IMR-90 (cell line): ENCODE data around the gene NTM. TPM values are rescaled to one million over a fixed set of nuclear protein-coding genes. Genes with fewer than 3 reads are reported as not detected.

Source experiments
- ATAC-seq: fragments of 200-7000 bp; cut with Tn5 transposase; 2 replicates; pipeline ENCODE4 v1.9.1; 2020; ENCODE audit warnings: low read depth, mild to moderate bottlenecking, moderate library complexity
- BruUV-seq: library from RNA; stranded (reverse); fragments of 400-500 nt; replicated peaks from 2 replicates; lab custom pipeline; 2021; lab: Mats Ljungman, UMichigan
- CTCF ChIA-PET: fragments of 300-600 bp; formaldehyde crosslinking; extraction: SDS; loops from one replicate; lab custom pipeline; 2021; ENCODE audit warnings: antibody characterized with exemption; lab: Yijun Ruan, JAX
- POLR2A ChIA-PET: fragments of 300-600 bp; sonication (Branson Sonifier 250); formaldehyde crosslinking; loops from one replicate; lab custom pipeline; 2022; ENCODE audit warnings: antibody characterized with exemption; ENCODE audit not compliant: unreplicated experiment; lab: Charles Lee
- DNase-seq: peaks from one replicate; pipeline ENCODE4 v3.0.0; 2013
- H2AFZ ChIP-seq: replicated peaks from 2 replicates; pipeline ENCODE3; 2013; ENCODE audit warnings: low read length, mild to moderate bottlenecking; ENCODE audit not compliant: poor library complexity
- H2AK5ac ChIP-seq: 2 replicates; pipeline ENCODE4 v1.6.1; 2013; ENCODE audit warnings: low read depth, low read length, inconsistent platforms
- H2AK9ac ChIP-seq: replicated peaks from 2 replicates; pipeline ENCODE3; 2013; ENCODE audit warnings: mild to moderate bottlenecking, low read depth, low read length, moderate library complexity; ENCODE audit not compliant: poor library complexity
- H2BK120ac ChIP-seq: 2 replicates; pipeline ENCODE4 v1.6.1; 2013; ENCODE audit warnings: low read depth, low read length, inconsistent platforms
- H2BK15ac ChIP-seq: 3 replicates; pipeline ENCODE4 v1.6.1; 2013; ENCODE audit warnings: low read depth, low read length, inconsistent platforms
- H2BK20ac ChIP-seq: 2 replicates; pipeline ENCODE4 v1.6.1; 2013; ENCODE audit warnings: low read depth, mild to moderate bottlenecking, inconsistent platforms, low read length, moderate library complexity
- H2BK5ac ChIP-seq: 2 replicates; pipeline ENCODE4 v1.6.1; 2013; ENCODE audit warnings: mild to moderate bottlenecking, low read depth, low read length, inconsistent platforms; ENCODE audit not compliant: poor library complexity, severe bottlenecking
- H3K14ac ChIP-seq: replicated peaks from 2 replicates; pipeline ENCODE4 v1.6.1; 2013; ENCODE audit warnings: low read depth, low read length, inconsistent platforms
- H3K18ac ChIP-seq: 2 replicates; pipeline ENCODE4 v1.6.1; 2013; ENCODE audit warnings: low read depth, low read length, control low read depth
- H3K23ac ChIP-seq: 2 replicates; pipeline ENCODE4 v1.6.1; 2013; ENCODE audit warnings: low read depth, low read length, inconsistent platforms
- H3K27ac ChIP-seq: 2 replicates; pipeline ENCODE4 v1.5.1; 2013; ENCODE audit warnings: mild to moderate bottlenecking, control low read depth, low read length; ENCODE audit not compliant: insufficient read depth
- H3K27me3 ChIP-seq: 2 replicates; pipeline ENCODE4 v1.6.1; 2013; ENCODE audit warnings: low read length; ENCODE audit not compliant: control insufficient read depth, insufficient read depth
- H3K36me3 ChIP-seq: 2 replicates; pipeline ENCODE4 v1.6.1; 2013; ENCODE audit warnings: low read length, mixed read lengths; ENCODE audit not compliant: control insufficient read depth, insufficient read depth
- H3K4ac ChIP-seq: 2 replicates; pipeline ENCODE4 v1.6.1; 2013; ENCODE audit warnings: low read depth, low read length, inconsistent platforms
- H3K4me1 ChIP-seq: 2 replicates; pipeline ENCODE4 v1.6.1; 2013; ENCODE audit warnings: low read length, mixed read lengths; ENCODE audit not compliant: control insufficient read depth, insufficient read depth
- H3K4me2 ChIP-seq: 2 replicates; pipeline ENCODE4 v1.6.1; 2013; ENCODE audit warnings: low read depth, mild to moderate bottlenecking, control low read depth, low read length, moderate library complexity
- H3K4me3 ChIP-seq: 2 replicates; pipeline ENCODE4 v1.5.1; 2013; ENCODE audit warnings: low read depth, mild to moderate bottlenecking, control low read depth, low read length, moderate library complexity; ENCODE audit not compliant: insufficient read depth
- H3K56ac ChIP-seq: 2 replicates; pipeline ENCODE4 v1.6.1; 2013; ENCODE audit warnings: low read length, inconsistent platforms; ENCODE audit not compliant: insufficient read depth; ENCODE audit errors: extremely low read depth
- H3K79me1 ChIP-seq, 2 experiments: 2 replicates each; pipeline ENCODE4 v1.6.1; 2013; ENCODE audit warnings: low read length in 2 of 2, inconsistent platforms in 1 of 2, low read depth in 1 of 2
- H3K9ac ChIP-seq: 2 replicates; pipeline ENCODE4 v1.6.1; 2013; ENCODE audit warnings: low read depth, low read length, control low read depth
- H3K9me1 ChIP-seq: 2 replicates; pipeline ENCODE4 v1.6.1; 2013; ENCODE audit warnings: low read length, inconsistent platforms; ENCODE audit not compliant: insufficient read depth
- H3K9me3 ChIP-seq: 2 replicates; pipeline ENCODE4 v1.6.1; 2013; ENCODE audit warnings: low read length; ENCODE audit not compliant: control insufficient read depth, insufficient read depth
- H4K20me1 ChIP-seq: 2 replicates; pipeline ENCODE4 v1.6.1; 2013; ENCODE audit warnings: low read length, inconsistent platforms; ENCODE audit not compliant: insufficient read depth
- H4K5ac ChIP-seq: 2 replicates; pipeline ENCODE4 v1.6.1; 2013; ENCODE audit warnings: mild to moderate bottlenecking, low read depth, low read length, control low read depth
- H4K8ac ChIP-seq, 2 experiments: 2 replicates each; pipeline ENCODE4 v1.6.1; 2013; ENCODE audit warnings: low read depth in 2 of 2, low read length in 2 of 2, control low read depth in 1 of 2, inconsistent platforms in 1 of 2
- H4K91ac ChIP-seq: 2 replicates; pipeline ENCODE4 v1.6.1; 2013; ENCODE audit warnings: low read depth, low read length, inconsistent platforms; ENCODE audit not compliant: insufficient read depth
- CEBPB ChIP-seq: IDR thresholded peaks from 2 replicates; pipeline ENCODE4 v1.6.1; 2012; ENCODE audit warnings: low read depth, low read length, improper control_type of control experiment
- WGBS, 2 experiments: methylation state at CpG; one replicate each; pipeline versions ENCODE4 v1.1.5 to v1.1.7; 2013; ENCODE audit warnings: missing lambda C conversion rate in 2 of 2; ENCODE audit not compliant: insufficient read length in 1 of 2; ENCODE audit errors: extremely low coverage in 2 of 2; 5-methylcytosine and 5-hydroxymethylcytosine counted together
- dilution Hi-C: fragments of 300-500 bp; cut with HindIII; formaldehyde crosslinking; loops from one replicate; pipeline ENCODE4 v1.14.3; 2018; ENCODE audit warnings: low sequenced_read_pairs; ENCODE audit not compliant: unreplicated experiment
- in situ Hi-C: fragments of 300-500 bp; cut with MboI; formaldehyde crosslinking; loops from 3 replicates; pipeline ENCODE4 v1.14.3; 2019; ENCODE audit warnings: low sequenced_read_pairs, inconsistent platforms, mixed read lengths
- intact Hi-C: fragments of 100-400 bp; cut with micrococcal nuclease; formaldehyde crosslinking; loops from 2 replicates; pipeline ENCODE4 v1.10.0; 2022
- polyA plus RNA-seq, 3 experiments: library from polyadenylated mRNA; depleted of rRNA; stranded (reverse); fragments of >200 nt; gene quantifications; 2 replicates each; pipeline ENCODE4 v1.2.3, GENCODE V29; 2012; ENCODE audit warnings: low replicate concordance in 1 of 3
- total RNA-seq: library from RNA; depleted of rRNA; stranded (reverse); fragments of >200 nt; gene quantifications from 2 replicates; pipeline ENCODE4 v1.2.3, GENCODE V29; 2012

The NTM gene
- total and polyA plus RNA-seq, 2 of the 4 experiments (the other 2 are of a cell fraction): 19.5 to 25.5 TPM

DNA sequence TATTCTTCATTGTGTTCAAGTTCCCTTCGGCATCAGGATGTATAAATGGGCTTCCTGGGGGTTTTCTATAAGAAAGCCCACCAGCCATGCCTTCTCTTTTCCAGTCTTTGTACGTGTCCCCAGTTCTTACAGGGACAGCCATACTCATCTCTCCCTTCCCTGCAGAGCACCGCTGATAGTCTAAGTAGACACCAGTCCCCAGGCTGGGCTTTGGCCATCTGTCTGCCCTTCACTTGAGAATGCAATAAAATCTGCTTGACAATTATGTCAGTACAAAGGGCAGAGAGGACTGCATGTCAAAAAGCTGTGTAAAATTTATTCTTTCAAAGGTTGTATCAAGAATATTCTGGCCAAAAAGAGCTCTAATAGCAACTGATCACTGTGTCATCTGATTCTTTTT is 27.3 kb downstream of the NTM start:
- WGBS, 2 experiments: no CpG with 5 or more reads among the region's 3 CpGs
- dilution Hi-C loops (no loop called here), intact Hi-C loops (loop anchor here (10.0 kb wide), 1 partner anchor 333 kb away; no protein-coding TSS in a partner anchor), in situ Hi-C loops (no loop called here)
- no peaks in the 10 kb centered on the region for H4K20me1 ChIP-seq
- no peak overlapping the region for H4K8ac ChIP-seq
- H3K4me1 ChIP-seq: no peaks in the 10 kb centered on the region
- H3K14ac ChIP-seq: no peak overlapping the region
- no peaks in the 10 kb centered on the region for H3K9me3 ChIP-seq
- POLR2A ChIA-PET: no interaction called here
- H3K27ac ChIP-seq: no peak overlapping the region
- H3K23ac ChIP-seq: no peak overlapping the region
- no peak overlapping the region for H3K9ac ChIP-seq
- no peak for TF ChIP-seq CEBPB
- no peak overlapping the region for H2AFZ ChIP-seq
- H2BK5ac ChIP-seq: no peak overlapping the region
- no peak overlapping the region for H2AK5ac ChIP-seq
- H3K9me1 ChIP-seq: no peaks in the 10 kb centered on the region
- no peak overlapping the region for H3K4me3 ChIP-seq
- no TSS peak for BruUV-seq
- CTCF ChIA-PET: interaction anchor here (1.3 to 1.4 kb wide), 2 partner anchors 11 to 277 kb away, joined by 3 to 4 read pairs; no protein-coding TSS in a partner anchor
- no peak overlapping the region for H2BK120ac ChIP-seq
- H3K56ac ChIP-seq: no peak overlapping the region
- H2BK20ac ChIP-seq: no peak overlapping the region
- H2AK9ac ChIP-seq: no peak overlapping the region
- H4K91ac ChIP-seq: no peak overlapping the region
- DNase-seq (no peak), ATAC-seq (no peak)
- H3K36me3 ChIP-seq: no peaks in the 10 kb centered on the region
- no peaks in the 10 kb centered on the region for H3K79me1 ChIP-seq
- no peak overlapping the region for H4K5ac ChIP-seq
- H3K18ac ChIP-seq: no peak overlapping the region
- no peak overlapping the region for H3K4me2 ChIP-seq
- no peak overlapping the region for H2BK15ac ChIP-seq
- H3K4ac ChIP-seq: no peak overlapping the region
- H3K27me3 ChIP-seq: no peaks in the 10 kb centered on the region
